Ureter (tissue), 1 donor: ENCODE measurements around the gene ARHGEF19. TPM values are rescaled to one million over a fixed set of nuclear protein-coding genes. Genes with fewer than 3 reads are reported as not detected.
"Not testable (repeated sequence)": the region's sequence is repeated elsewhere in the genome, so short reads cannot be mapped to it uniquely, and the experiment has no call there.

Source experiments
- DNase-seq: peaks from one replicate; pipeline ENCODE4 v3.0.0-alpha.2; 2020; ENCODE audit warnings: low spot score
- total RNA-seq: library from RNA; stranded (reverse); gene quantifications from one replicate; pipeline ENCODE4 v1.2.4, GENCODE V29; 2023
- donor health status: DM: yes; HTN: yes; CAD: no.

Gene ARHGEF19
- total RNA-seq, 1 donor from 2014 or later = 24.8 TPM

DNA sequence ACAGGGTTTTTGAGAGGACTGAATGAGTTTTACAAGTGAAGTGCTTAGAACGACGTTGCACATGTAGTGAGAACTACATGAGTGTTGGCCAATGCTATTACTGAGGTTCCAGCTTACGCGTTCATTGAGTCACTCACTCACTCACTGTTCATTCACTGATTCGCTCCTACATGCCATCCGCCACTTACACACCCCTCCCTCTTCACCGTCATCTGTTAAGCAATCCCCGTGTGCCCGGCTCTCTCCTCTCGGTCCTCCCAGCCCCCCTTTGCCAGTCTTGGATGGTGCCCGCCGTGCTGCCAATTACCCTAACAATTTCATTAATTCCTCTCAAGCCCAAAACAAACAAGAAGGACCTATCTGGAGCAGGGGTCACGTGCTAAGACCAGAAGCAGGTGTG is 29.3 kb downstream of the ARHGEF19 start:
- DNase-seq = no peak

DNA sequence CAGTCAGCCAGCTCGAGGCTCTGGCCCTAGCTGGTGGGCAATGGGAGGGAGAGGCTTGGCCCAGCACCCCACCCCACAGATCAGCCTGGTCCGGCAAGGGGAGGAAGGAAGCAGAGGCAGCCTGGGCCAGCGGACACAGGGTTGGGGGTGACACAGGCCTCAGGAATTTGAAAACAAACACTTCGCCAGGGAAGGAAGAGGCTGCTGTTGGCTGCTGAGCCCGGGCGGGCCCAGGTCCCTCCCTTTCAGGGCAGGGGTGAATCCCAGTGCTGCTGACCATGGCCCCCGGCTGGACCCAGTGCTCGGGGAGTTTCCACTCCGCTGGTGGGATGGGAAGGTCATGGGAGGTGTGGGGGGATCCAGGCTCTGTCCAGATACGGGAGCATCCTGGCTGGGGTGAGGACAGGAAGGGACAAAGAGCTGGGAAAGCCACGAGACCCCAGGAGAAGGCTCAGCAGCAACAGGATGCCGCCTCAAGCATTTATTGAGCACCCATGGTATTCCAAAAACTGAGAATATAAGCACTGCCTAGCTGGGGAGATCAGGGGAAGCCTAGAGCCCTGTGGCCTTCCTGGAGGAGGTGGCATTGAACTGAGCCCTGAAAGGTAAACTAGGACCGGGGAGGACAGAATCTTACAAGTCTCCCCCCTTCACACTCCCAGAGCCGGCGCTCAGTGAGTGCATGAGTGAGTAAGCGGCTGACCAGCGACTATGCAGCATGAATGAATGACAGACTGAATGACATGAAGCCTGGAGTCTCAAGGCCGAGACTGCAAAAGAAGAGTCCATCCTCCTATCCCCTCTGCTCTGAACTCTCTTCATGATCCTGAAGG is 30.3 kb downstream of the ARHGEF19 start:
- peak; percentile 94 for DNase-seq

- no peak for DNase-seq
These were observed 32.1 kb downstream of the ARHGEF19 start for GRCh38 chr1:16180291-16180824.

GRCh38 chr1:16178596-16179497 is 33.6 kb downstream of the ARHGEF19 start:
- no peak for DNase-seq

DNA sequence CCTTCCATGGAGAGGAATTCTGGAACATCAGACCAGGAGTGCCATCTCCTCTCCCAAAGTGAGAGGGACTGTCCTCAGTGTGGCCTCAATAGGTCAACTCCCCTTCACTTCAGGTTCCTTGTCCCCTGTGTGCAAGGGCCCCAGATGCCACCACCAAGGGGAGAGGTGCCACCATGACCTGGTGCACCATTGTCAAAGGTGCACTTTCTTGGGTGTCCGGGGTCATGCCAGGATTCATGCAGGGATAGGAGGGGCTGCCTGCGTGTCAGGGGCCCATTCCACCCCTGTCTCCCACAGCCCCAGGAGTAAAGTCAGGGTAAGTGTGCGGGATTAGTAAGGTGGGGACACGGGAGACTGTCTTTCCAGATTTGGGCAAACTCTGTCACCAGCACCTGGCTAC is 35.1 kb downstream of the ARHGEF19 start:
- DNase-seq = no peak

- no peak for DNase-seq
These were observed 35.8 kb downstream of the ARHGEF19 start for GRCh38 chr1:16176653-16177052.

GRCh38 chr1:16175610-16176553 is 36.6 kb downstream of the ARHGEF19 start:
- peak; percentile 88 for DNase-seq

DNA sequence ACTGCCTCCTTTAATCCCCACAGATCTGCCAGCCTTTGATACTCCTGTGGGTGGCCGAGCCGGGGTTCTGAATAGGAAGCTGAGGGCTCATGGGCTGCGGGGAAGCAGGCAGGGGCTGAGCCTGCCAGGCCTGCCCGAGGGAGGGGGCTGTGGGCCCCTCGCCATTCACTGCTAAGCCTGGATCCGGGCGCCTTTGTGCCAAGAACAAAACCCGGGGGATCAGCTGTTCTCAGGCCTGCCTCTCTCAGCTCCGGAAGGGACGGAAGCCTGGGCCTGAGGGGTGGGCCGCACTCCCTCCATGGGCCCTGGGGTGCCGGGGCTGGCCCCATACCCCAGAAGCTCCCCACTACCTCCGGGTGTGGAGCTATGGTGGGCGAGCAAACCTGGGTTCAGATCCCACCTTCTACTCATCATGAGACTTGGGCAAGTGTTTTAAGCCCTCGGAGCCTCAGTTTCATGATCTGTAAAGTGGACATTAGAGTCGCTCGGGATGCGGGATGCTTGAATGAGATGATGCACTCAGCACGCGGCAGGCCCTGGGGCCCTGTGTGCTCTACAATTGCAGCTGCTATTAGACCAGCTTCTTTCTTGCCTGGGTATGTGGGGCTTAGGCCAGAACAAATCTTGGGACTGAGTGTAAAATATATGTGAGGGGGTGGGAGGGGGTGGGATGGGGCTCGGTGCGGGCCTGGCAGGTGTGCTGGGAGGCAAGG is 37.4 kb downstream of the ARHGEF19 start:
- no peak for DNase-seq

DNA sequence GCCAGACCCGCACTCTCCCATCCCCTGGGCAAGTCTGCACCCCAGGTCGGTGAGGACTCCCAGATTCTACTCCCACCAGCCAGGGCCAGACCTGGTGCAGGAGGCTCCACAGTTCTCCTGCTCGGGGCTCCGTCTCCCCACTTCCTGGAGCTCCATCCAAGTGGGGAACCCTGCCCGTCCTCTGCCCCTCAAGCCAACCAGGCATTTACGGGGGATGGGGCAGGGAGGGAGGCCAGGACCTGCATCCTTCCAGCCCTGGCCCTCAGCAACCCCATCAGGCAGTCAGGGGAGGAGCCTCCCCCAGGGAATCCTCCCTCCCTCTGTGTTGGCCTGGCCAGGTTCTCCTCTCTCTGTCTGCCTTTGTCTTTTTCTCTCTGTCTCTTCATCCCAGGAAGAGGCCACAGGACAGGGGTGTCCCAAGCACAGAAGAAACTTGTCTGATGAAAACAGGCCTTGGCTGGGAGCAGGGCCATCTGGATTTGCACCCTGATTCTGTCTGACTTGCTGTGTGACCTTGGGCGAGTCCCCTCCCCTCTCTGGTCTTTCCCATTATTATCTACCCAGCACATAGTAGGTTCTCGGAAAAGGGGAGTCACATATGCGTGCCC is 38.1 kb downstream of the ARHGEF19 start:
- no peak for DNase-seq

DNA sequence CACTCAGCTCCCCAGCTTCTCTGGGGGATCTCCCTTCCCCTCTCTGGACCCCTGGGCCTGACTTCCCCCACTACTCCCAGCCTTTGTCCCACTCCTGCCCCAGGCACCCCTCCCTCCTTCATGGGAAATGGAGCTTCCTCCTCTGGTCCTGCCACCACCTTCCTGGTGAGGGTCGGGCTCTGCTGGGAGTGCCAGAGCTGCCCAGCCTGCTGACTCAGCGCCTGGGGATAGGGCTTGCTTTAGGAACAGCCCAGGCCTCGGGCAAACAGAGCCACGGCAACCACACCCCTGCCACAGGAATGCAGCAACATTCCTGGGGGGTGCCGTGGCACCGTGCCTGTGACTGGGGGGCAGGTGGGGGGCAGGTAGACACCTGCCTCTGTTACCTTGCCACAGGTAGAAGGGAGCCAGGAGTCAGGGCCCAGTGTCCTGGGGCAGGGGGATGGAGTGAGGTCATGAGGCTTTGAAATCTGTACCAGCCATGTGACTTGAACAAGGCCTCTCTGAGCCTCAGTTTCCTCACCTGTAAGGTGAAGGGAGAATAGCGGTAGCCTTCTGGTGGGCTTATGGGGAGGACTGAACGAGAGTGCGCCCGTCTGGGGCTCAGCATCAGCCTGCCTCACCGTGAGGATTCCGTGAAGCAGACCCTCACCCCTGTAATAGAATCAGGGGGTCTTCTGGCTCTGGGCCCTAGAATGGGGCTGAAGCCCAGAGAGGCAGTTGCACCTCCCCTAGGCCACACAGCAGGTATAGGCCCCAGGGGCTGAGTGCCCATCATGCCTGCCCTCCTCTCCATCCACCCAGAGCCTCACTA is 38.8 kb downstream of the ARHGEF19 start:
- peak; percentile 92 for DNase-seq

GRCh38 chr1:16172964-16173446 is 39.4 kb downstream of the ARHGEF19 start:
- no peak for DNase-seq

- no peak for DNase-seq
These were observed 40.1 kb downstream of the ARHGEF19 start for GRCh38 chr1:16172218-16172830.

- no peak for DNase-seq
These were observed 40.9 kb downstream of the ARHGEF19 start for GRCh38 chr1:16171314-16172151.

- DNase-seq = no peak
These were observed 42.2 kb downstream of the ARHGEF19 start for GRCh38 chr1:16170283-16170673.

- no peak for DNase-seq
These were observed 43.7 kb downstream of the ARHGEF19 start for GRCh38 chr1:16168622-16169360.

GRCh38 chr1:16168144-16168495 is 44.3 kb downstream of the ARHGEF19 start:
- DNase-seq = not testable (repeated sequence)
